K562 treated with DMSO at 1 percent for 12 hours (cell line): ENCODE results near the gene ASB3. TPM values are rescaled to one million over a fixed set of nuclear protein-coding genes. Genes with fewer than 3 reads are reported as not detected.

Experiments
- total RNA-seq: library from RNA; unstranded; fragments of 300-600 nt; gene quantifications from 2 replicates; pipeline ENCODE4 v1.2.3, GENCODE V29; 2022; ENCODE audit not compliant: insufficient read depth

ASB3 gene, protein sequence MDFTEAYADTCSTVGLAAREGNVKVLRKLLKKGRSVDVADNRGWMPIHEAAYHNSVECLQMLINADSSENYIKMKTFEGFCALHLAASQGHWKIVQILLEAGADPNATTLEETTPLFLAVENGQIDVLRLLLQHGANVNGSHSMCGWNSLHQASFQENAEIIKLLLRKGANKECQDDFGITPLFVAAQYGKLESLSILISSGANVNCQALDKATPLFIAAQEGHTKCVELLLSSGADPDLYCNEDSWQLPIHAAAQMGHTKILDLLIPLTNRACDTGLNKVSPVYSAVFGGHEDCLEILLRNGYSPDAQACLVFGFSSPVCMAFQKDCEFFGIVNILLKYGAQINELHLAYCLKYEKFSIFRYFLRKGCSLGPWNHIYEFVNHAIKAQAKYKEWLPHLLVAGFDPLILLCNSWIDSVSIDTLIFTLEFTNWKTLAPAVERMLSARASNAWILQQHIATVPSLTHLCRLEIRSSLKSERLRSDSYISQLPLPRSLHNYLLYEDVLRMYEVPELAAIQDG
- total RNA-seq, result 6.3 and 14.7 TPM in 2 replicates

DNA sequence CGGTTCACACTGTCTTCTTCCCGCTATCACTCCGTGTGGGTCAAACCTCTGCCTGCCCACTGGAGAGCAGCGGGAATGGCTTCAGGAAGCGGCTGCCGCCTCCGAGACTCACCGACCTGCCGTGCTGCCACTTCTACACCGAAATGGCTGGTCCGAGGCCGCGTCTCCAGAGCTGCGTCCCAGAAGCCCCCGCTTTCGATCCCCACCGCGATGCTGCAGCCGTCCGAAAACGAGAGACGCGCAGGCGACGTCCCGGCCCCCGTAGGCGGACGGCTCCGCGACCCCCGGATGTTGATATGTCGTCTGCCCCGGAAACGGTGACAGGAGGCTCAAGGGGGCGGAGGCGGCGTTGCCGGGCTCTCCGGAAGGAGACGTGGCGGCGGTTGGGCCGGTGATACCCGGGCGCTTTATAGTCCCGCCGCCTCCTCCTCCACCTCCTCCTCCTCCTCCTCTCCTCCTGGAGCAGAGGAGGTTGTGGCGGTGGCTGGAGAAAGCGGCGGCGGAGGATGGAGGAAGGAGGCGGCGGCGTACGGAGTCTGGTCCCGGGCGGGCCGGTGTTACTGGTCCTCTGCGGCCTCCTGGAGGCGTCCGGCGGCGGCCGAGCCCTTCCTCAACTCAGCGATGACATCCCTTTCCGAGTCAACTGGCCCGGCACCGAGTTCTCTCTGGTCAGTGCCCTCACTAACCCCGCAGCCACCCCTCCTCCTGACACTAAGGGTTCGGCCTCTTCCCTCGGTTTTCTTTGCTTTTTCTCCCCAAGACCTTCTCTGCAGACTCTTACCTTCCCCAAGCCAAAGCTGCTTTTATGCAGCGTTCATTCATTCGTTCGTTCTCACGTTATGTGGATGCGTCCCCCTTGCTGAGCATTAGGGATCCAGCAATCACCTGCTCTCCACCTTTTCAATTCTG is at the start of gene ASB3, which contains the start of gene ERLEC1:
TSS of gene ASB3 (minus strand) at position 249 of the 909 bp plus-strand sequence. CDS start 21,381 bp downstream, outside the sequence.
TSS of gene ERLEC1 (plus strand) at position 340 of the 909 bp plus-strand sequence. CDS start at position 507, 167 bp downstream.

DNA sequence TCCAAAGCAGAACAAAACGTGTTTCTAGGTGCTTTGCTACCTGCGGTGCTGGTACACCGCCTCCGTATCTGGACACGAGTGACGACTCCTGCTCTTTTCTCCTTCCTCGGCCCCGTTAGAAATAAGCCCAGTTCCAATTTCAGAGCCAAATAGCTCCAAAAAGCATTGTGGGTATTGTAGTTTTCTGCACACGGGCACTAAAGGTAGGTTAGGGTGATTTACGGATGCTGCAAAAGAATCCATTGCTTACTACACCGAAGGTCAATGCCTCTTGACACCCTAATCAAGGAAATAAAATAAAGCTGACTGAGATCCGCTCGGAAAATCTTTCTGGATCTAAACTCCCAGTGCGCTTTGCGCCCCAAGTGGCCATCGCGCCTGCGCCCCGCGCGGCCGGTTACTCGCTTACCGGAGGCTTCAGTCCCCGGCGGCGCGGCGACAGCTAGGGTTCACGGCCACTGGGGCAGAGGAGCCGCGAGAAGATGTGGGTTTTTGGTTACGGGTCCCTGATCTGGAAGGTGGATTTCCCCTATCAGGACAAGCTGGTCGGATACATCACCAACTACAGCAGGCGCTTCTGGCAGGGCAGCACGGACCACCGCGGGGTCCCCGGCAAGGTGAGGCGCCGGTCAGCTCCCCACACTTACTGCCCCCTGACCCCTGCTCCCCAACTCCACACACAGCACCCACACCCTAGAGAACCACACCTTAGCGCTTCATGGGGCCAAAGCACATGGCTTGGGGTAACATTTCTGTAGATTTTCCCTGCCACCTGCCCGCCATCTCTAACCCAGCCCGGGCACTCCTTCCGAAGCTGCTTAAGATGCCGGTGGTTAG is 19.1 kb downstream of the ASB3 start, which contains the start of gene CHAC2:
TSS of gene CHAC2 (plus strand) at position 400 of the 837 bp plus-strand sequence. CDS start at position 483, 83 bp downstream.

Other genes with a start within 250 kb of the ASB3 start
- 6.5 and 11.6 TPM in 2 replicates for gene CHAC2, start 19.1 kb downstream of the ASB3 start, total RNA-seq
- 18.4 and 44.2 TPM in 2 replicates for gene ERLEC1, start 91 bp upstream of the ASB3 start, total RNA-seq
- 3.5 TPM in 1 of 2 replicates, not detected in the other for gene GPR75, start 73.0 kb upstream of the ASB3 start, total RNA-seq
- 26.1 and 43.5 TPM in 2 replicates for gene PSME4, start 184.0 kb upstream of the ASB3 start, total RNA-seq